SK-N-SH (cell line): Measurements from ENCODE around the gene SHBG. TPM values are rescaled to one million over a fixed set of nuclear protein-coding genes. Genes with fewer than 3 reads are reported as not detected.

Source experiments
- CTCF ChIA-PET: fragments of 300-600, 350-600 bp; formaldehyde crosslinking; extraction: SDS; loops from one replicate; lab custom pipeline; 2021; lab: Yijun Ruan, JAX
- POLR2A ChIA-PET: fragments of 350-600 bp; sonication (Branson Sonifier 250); formaldehyde crosslinking; extraction: SDS; loops from one replicate; lab custom pipeline; 2020; ENCODE audit warnings: antibody characterized with exemption, inconsistent platforms; lab: Yijun Ruan, JAX
- DNase-seq: peaks from one replicate; pipeline ENCODE4 v3.0.0; 2012
- H2AFZ ChIP-seq: fragments of 200-600 bp; sonication (generic); 2 replicates; pipeline ENCODE4 v1.8.1; 2016; ENCODE audit warnings: antibody characterized with exemption, mild to moderate bottlenecking, low read depth
- H3F3A ChIP-seq: fragments of 200-600 bp; sonication (generic); replicated peaks from 2 replicates; pipeline ENCODE3; 2016; ENCODE audit warnings: antibody characterized with exemption, mild to moderate bottlenecking; ENCODE audit not compliant: insufficient read depth
- H3K27ac ChIP-seq, 2 experiments: fragments of 200-500 bp in 1 of 2; fragments of 200-600 bp in 1 of 2; sonication (Bioruptor generic) in 1 of 2; sonication (generic), shearing (Covaris generic) in 1 of 2; 2 replicates each; pipeline versions ENCODE4 v1.5.1 to v1.6.1; 2014 to 2016; ENCODE audit warnings: low read depth in 2 of 2, inconsistent platforms in 1 of 2, low read length in 1 of 2, mild to moderate bottlenecking in 1 of 2, mixed read lengths in 1 of 2
- H3K27me3 ChIP-seq: fragments of 200-600 bp; sonication (generic), shearing (Covaris generic); 2 replicates; pipeline ENCODE4 v1.6.1; 2016; ENCODE audit warnings: mixed run types; ENCODE audit not compliant: insufficient read depth
- H3K36me3 ChIP-seq, 2 experiments: fragments of 200-500 bp in 1 of 2; fragments of 200-600 bp in 1 of 2; sonication (Bioruptor generic) in 1 of 2; sonication (generic) in 1 of 2; replicated peaks in 1 of 2; 2 replicates each; pipeline versions ENCODE3 to v1.5.1; 2014 to 2016; ENCODE audit warnings: low read length in 1 of 2, mild to moderate bottlenecking in 1 of 2; ENCODE audit not compliant: insufficient read depth in 2 of 2, control insufficient read depth in 1 of 2
- H3K4me1 ChIP-seq, 2 experiments: fragments of 200-500 bp in 1 of 2; fragments of 200-600 bp in 1 of 2; sonication (Bioruptor generic) in 1 of 2; sonication (generic), shearing (Covaris generic) in 1 of 2; 2 replicates each; pipeline versions ENCODE4 v1.5.1 to v1.6.1; 2014 to 2016; ENCODE audit warnings: low read depth in 1 of 2, low read length in 1 of 2, mixed run types in 1 of 2; ENCODE audit not compliant: insufficient read depth in 2 of 2, control insufficient read depth in 1 of 2
- H3K4me2 ChIP-seq: fragments of 200-600 bp; sonication (generic), shearing (Covaris generic); 2 replicates; pipeline ENCODE4 v1.6.1; 2017; ENCODE audit warnings: mixed run types
- H3K4me3 ChIP-seq, 2 experiments: fragments of 200-500 bp in 1 of 2; fragments of 200-600 bp in 1 of 2; sonication (Bioruptor generic) in 1 of 2; sonication (generic), shearing (Covaris generic) in 1 of 2; 2 replicates each; pipeline versions ENCODE4 v1.5.1 to v1.8.1; 2014 to 2016; ENCODE audit warnings: low read depth in 2 of 2, inconsistent platforms in 1 of 2, low read length in 1 of 2, mild to moderate bottlenecking in 1 of 2, mixed read lengths in 1 of 2, moderate library complexity in 1 of 2
- H3K79me2 ChIP-seq: fragments of 200-600 bp; sonication (generic); 2 replicates; pipeline ENCODE4 v1.8.1; 2017; ENCODE audit warnings: mild to moderate bottlenecking; ENCODE audit not compliant: insufficient read depth
- H3K9ac ChIP-seq: fragments of 200-600 bp; sonication (generic); 2 replicates; pipeline ENCODE4 v1.6.1; 2017; ENCODE audit warnings: mixed run types
- H3K9me2 ChIP-seq: fragments of 200-600 bp; sonication (generic); 2 replicates; pipeline ENCODE4 v1.6.1; 2017; ENCODE audit warnings: mixed run types
- H3K9me3 ChIP-seq: fragments of 200-600 bp; sonication (generic); 2 replicates; pipeline ENCODE4 v1.6.1; 2017; ENCODE audit warnings: mixed run types, mild to moderate bottlenecking, moderate library complexity
- H4K20me1 ChIP-seq: fragments of 200-600 bp; sonication (generic); 2 replicates; pipeline ENCODE4 v1.6.1; 2017; ENCODE audit warnings: mild to moderate bottlenecking, mixed run types; ENCODE audit not compliant: insufficient read depth
- FOSL2 ChIP-seq: IDR thresholded peaks from 2 replicates; pipeline ENCODE4 v1.4.0; 2012; ENCODE audit warnings: low read depth, mild to moderate bottlenecking, moderate library complexity, borderline replicate concordance
- GATA2 ChIP-seq: sonication (generic); formaldehyde crosslinking; IDR thresholded peaks from 2 replicates; pipeline ENCODE4 v1.5.0; 2020; ENCODE audit warnings: mild to moderate bottlenecking, missing genetic modification reagents
- MAX ChIP-seq: IDR thresholded peaks from 2 replicates; pipeline ENCODE4 v1.4.0; 2012; ENCODE audit warnings: low read depth
- MXI1 ChIP-seq: IDR thresholded peaks from 2 replicates; pipeline ENCODE4 v1.6.1; 2012; ENCODE audit warnings: mild to moderate bottlenecking, low read depth, low read length, improper control_type of control experiment
- NRF1 ChIP-seq: IDR thresholded peaks from 2 replicates; pipeline ENCODE4 v1.6.1; 2012; ENCODE audit warnings: low read depth, mild to moderate bottlenecking, low read length
- POLR2AphosphoS5 ChIP-seq: IDR thresholded peaks from 2 replicates; pipeline ENCODE4 v1.6.1; 2012; ENCODE audit warnings: low read depth, low read length
- RAD21 ChIP-seq: IDR thresholded peaks from 2 replicates; pipeline ENCODE4 v1.6.1; 2012; ENCODE audit warnings: mild to moderate bottlenecking, low read length
- YY1 ChIP-seq: IDR thresholded peaks from 2 replicates; pipeline ENCODE4 v1.4.0; 2012; ENCODE audit warnings: low read depth, mild to moderate bottlenecking
- ZBTB33 ChIP-seq: IDR thresholded peaks from 2 replicates; pipeline ENCODE4 v1.4.0; 2012; ENCODE audit warnings: low read depth, borderline replicate concordance
- WGBS: methylation state at CpG from one replicate; pipeline ENCODE4 v1.1.6; 2017; ENCODE audit warnings: low lambda C conversion rate; 5-methylcytosine and 5-hydroxymethylcytosine counted together
- polyA plus RNA-seq, 3 experiments: library from polyadenylated mRNA; depleted of rRNA; stranded (reverse); fragments of >200 nt; gene quantifications; 2 replicates each; pipeline ENCODE4 v1.2.3, GENCODE V29; 2012

The SHBG gene
- polyA plus RNA-seq, 1 of the 3 experiments (the other 2 are of a cell fraction) = 1.1 TPM

- TF ChIP-seq ZBTB33 = no peak
- no peak for TF ChIP-seq GATA2 (CRISPR knock-in tag)
- TF ChIP-seq YY1 = no peak
- TF ChIP-seq NRF1 = no peak
- TF ChIP-seq POLR2AphosphoS5 = no peak
- no peak for TF ChIP-seq MXI1
Measured at GRCh38 chr17:7612294-7612640, 17.7 kb upstream of the SHBG start (continued).

- no peaks in the 10 kb centered on the region for H3K9me3 ChIP-seq
- 8% methylated on average over 19 of the region's 20 CpGs for WGBS
- H3K27me3 ChIP-seq = no peaks in the 10 kb centered on the region
- peaks cover 48% of the 10 kb centered on the region for H4K20me1 ChIP-seq
- CTCF ChIA-PET = interaction anchor here (0.7 to 2.1 kb wide), 11 partner anchors 13 to 74 kb away, joined by 3 to 14 read pairs (median 6); partner anchors contain the start of genes ATP1B2, CD68, MPDU1 and SAT2
- no peak for TF ChIP-seq FOSL2
- 0 out of 2 replicates have a peak, but pooled peaks have one; percentile 10 for TF ChIP-seq RAD21
- peak; percentile 47; the same call in 1 of the 2 replicates for TF ChIP-seq MAX
- TF ChIP-seq MXI1 = peak; percentile 17; the same call in 1 of the 2 replicates
- peak overlapping the region; percentile 93 for H3K4me2 ChIP-seq
- peaks cover 11 to 23% of the 10 kb centered on the region in 2 experiments for H3K36me3 ChIP-seq
- peaks cover 4% of the 10 kb centered on the region for H3F3A ChIP-seq
- peak overlapping the region; percentile 77 to 90 for H3K4me3 ChIP-seq
- H3K9me2 ChIP-seq = no peaks in the 10 kb centered on the region
- H3K79me2 ChIP-seq = peaks cover 54% of the 10 kb centered on the region
- peaks cover 0 to 18% of the 10 kb centered on the region in 2 experiments; a peak in 3 of 4 replicates for H3K4me1 ChIP-seq
- peak overlapping the region; percentile 85 for H3K9ac ChIP-seq
- no peak for DNase-seq
- H2AFZ ChIP-seq = no peak overlapping the region
- POLR2A ChIA-PET = interaction anchor here (0.7 to 2.4 kb wide), 4 partner anchors 13 to 74 kb away, joined by 3 to 19 read pairs (median 9); partner anchors contain the start of genes SAT2, TP53 and WRAP53
- H3K27ac ChIP-seq = peak overlapping the region; percentile 75 to 84
Measured at GRCh38 chr17:7613769-7614424, 16.0 kb upstream of the SHBG start.
